ENCODE results near the gene SOS2. TPM values are rescaled to one million over a fixed set of nuclear protein-coding genes. Genes with fewer than 3 reads are reported as not detected.

The SOS2 gene
- total and polyA plus RNA-seq, 10 of the 15 experiments (the other 5 are each of a cell fraction or from before 2014, with no cell fraction given), result 2.1 to 16.8 (median 8.4) TPM

GRCh38 chr14:50082784-50083466 lies 148.5 kb downstream of the SOS2 start (continued):
- TF ChIP-seq ZNF687 (IDR thresholded peaks at IDR 0.05) (no peak), EED (IDR thresholded peaks at IDR 0.05; ENCODE audit: low read depth) (peak; percentile 95), BCLAF1 (IDR thresholded peaks at IDR 0.05) (no peak), E2F4 (IDR thresholded peaks at IDR 0.05; ENCODE audit: low read depth, low read length) (no peak), JUND (IDR thresholded peaks at IDR 0.05; ENCODE audit: low read depth, low read length) (peak; percentile 92), PBX3 (IDR thresholded peaks at IDR 0.05; ENCODE audit: insufficient replicate concordance, low read depth, low read length) (no peak), ZBTB33 (IDR thresholded peaks at IDR 0.05) (no peak), EGR1 (IDR thresholded peaks at IDR 0.05; ENCODE audit: borderline replicate concordance in 1 of 2, low read depth in 2 of 2, low read length in 2 of 2) (peak in 1 of 2 experiments; percentile 66; a peak in 2 of 3 replicates), NR2F1 (conservative IDR thresholded peaks at IDR 0.05) (peak; percentile 67), ATF7 (IDR thresholded peaks at IDR 0.05; ENCODE audit: low read depth) (peak; percentile 99), CHD4 (IDR thresholded peaks at IDR 0.05) (no peak), HSF1 (IDR thresholded peaks at IDR 0.05; ENCODE audit: low read depth, low read length) (no peak), SRF (IDR thresholded peaks at IDR 0.05; ENCODE audit: low read depth in 2 of 2, low read length in 2 of 2) (0 out of 4 replicates have a peak, but pooled peaks of 1 of the 2 experiments have one; percentile 38), RB1 (IDR thresholded peaks at IDR 0.05; ENCODE audit: borderline replicate concordance) (no peak), CBX5 (IDR thresholded peaks at IDR 0.05; ENCODE audit: low read depth) (peak; percentile 46; the same call in 1 of the 2 replicates), HDAC6 (IDR thresholded peaks at IDR 0.05; ENCODE audit: unreplicated experiment) (no peak)
